GM19463 (cell line): ENCODE data around the gene ABCA4.
"Not testable (repeated sequence)": the region's sequence is repeated elsewhere in the genome, so short reads cannot be mapped to it uniquely, and the experiment has no call there.

Experiments
- ATAC-seq: cut with Tn5 transposase; IDR thresholded peaks from one replicate; pipeline ENCODE4 v1.9.1; 2021; ENCODE audit warnings: mild to moderate bottlenecking, moderate library complexity; ENCODE audit not compliant: unreplicated experiment

Gene ABCA4

GRCh38 chr1:94011709-94012595 is 109.0 kb downstream of the ABCA4 start:
- ATAC-seq: no peak

GRCh38 chr1:94011129-94011528 is 109.8 kb downstream of the ABCA4 start:
- ATAC-seq: no peak

GRCh38 chr1:94009304-94009703 is 111.6 kb downstream of the ABCA4 start:
- no peak for ATAC-seq

- ATAC-seq: no peak
These were observed 114.3 kb downstream of the ABCA4 start for GRCh38 chr1:94006604-94007003.

GRCh38 chr1:94004924-94005323 is 116.0 kb downstream of the ABCA4 start:
- no peak for ATAC-seq

GRCh38 chr1:94002046-94002787 is 118.7 kb downstream of the ABCA4 start:
- ATAC-seq: no peak

- ATAC-seq: no peak
These were observed 119.4 kb downstream of the ABCA4 start for GRCh38 chr1:94001397-94002045.

- ATAC-seq: no peak
These were observed 120.3 kb downstream of the ABCA4 start for GRCh38 chr1:94000510-94001282.

- no peak for ATAC-seq
These were observed 121.0 kb downstream of the ABCA4 start for GRCh38 chr1:93999840-94000415.

- ATAC-seq: not testable (repeated sequence)
These were observed 122.4 kb downstream of the ABCA4 start for GRCh38 chr1:93998532-93998931.

GRCh38 chr1:93997756-93998155 is 123.2 kb downstream of the ABCA4 start:
- ATAC-seq: no peak

- ATAC-seq: no peak
These were observed 125.0 kb downstream of the ABCA4 start for GRCh38 chr1:93995837-93996536.

- no peak for ATAC-seq
These were observed 127.2 kb downstream of the ABCA4 start for GRCh38 chr1:93993731-93994130.

- ATAC-seq: no peak
These were observed 128.0 kb downstream of the ABCA4 start for GRCh38 chr1:93992954-93993353.

- ATAC-seq: no peak
These were observed 128.8 kb downstream of the ABCA4 start for GRCh38 chr1:93992190-93992589.

GRCh38 chr1:93991271-93991670 is 129.7 kb downstream of the ABCA4 start:
- no peak for ATAC-seq

GRCh38 chr1:93990477-93990876 is 130.5 kb downstream of the ABCA4 start:
- not testable (repeated sequence) for ATAC-seq

GRCh38 chr1:93990010-93990409 is 130.9 kb downstream of the ABCA4 start:
- ATAC-seq: no peak

GRCh38 chr1:93989601-93990000 is 131.3 kb downstream of the ABCA4 start:
- ATAC-seq: no peak
